ENCODE measurements around the gene SREBF1. TPM values are rescaled to one million over a fixed set of nuclear protein-coding genes. Genes with fewer than 3 reads are reported as not detected.
"Not testable (repeated sequence)": the region's sequence is repeated elsewhere in the genome, so short reads cannot be mapped to it uniquely, and the experiment has no call there.

The SREBF1 gene
- total RNA-seq, 1 donor from 2014 or later = 53.0 TPM

GRCh38 chr17:17812211-17813054, 24.4 kb downstream of the SREBF1 start:
- no peak for DNase-seq (ENCODE audit: low read depth)

GRCh38 chr17:17811381-17812210, 25.2 kb downstream of the SREBF1 start:
- no peak for DNase-seq (ENCODE audit: low read depth)

- no peak for DNase-seq (ENCODE audit: low read depth)
Measured at GRCh38 chr17:17810895-17811248, 25.9 kb downstream of the SREBF1 start.

- no peak for DNase-seq (ENCODE audit: low read depth)
Measured at GRCh38 chr17:17810084-17810894, 26.5 kb downstream of the SREBF1 start.

GRCh38 chr17:17809531-17810083, 27.2 kb downstream of the SREBF1 start:
- no peak for DNase-seq (ENCODE audit: low read depth)

GRCh38 chr17:17808706-17809432, 27.9 kb downstream of the SREBF1 start:
- DNase-seq (ENCODE audit: low read depth) = no peak

GRCh38 chr17:17808200-17808599, 28.6 kb downstream of the SREBF1 start:
- DNase-seq (ENCODE audit: low read depth) = not testable (repeated sequence)

- no peak for DNase-seq (ENCODE audit: low read depth)
Measured at GRCh38 chr17:17807440-17807839, 29.3 kb downstream of the SREBF1 start.

GRCh38 chr17:17806611-17807274, 30.0 kb downstream of the SREBF1 start:
- DNase-seq (ENCODE audit: low read depth) = no peak

- no peak for DNase-seq (ENCODE audit: low read depth)
Measured at GRCh38 chr17:17806035-17806434, 30.8 kb downstream of the SREBF1 start.

GRCh38 chr17:17805575-17805974, 31.2 kb downstream of the SREBF1 start:
- DNase-seq (ENCODE audit: low read depth) = no peak

GRCh38 chr17:17804007-17804406, 32.8 kb downstream of the SREBF1 start:
- DNase-seq (ENCODE audit: low read depth) = no peak

GRCh38 chr17:17801800-17802481, 34.8 kb downstream of the SREBF1 start:
- no peak for DNase-seq (ENCODE audit: low read depth)

- no peak for DNase-seq (ENCODE audit: low read depth)
Measured at GRCh38 chr17:17800504-17801021, 36.2 kb downstream of the SREBF1 start.

- DNase-seq (ENCODE audit: low read depth) = no peak
Measured at GRCh38 chr17:17798573-17799255, 38.1 kb downstream of the SREBF1 start.

- no peak for DNase-seq (ENCODE audit: low read depth)
Measured at GRCh38 chr17:17798010-17798556, 38.7 kb downstream of the SREBF1 start.

- DNase-seq (ENCODE audit: low read depth) = no peak
Measured at GRCh38 chr17:17797119-17797809, 39.5 kb downstream of the SREBF1 start.

- no peak for DNase-seq (ENCODE audit: low read depth)
Measured at GRCh38 chr17:17796787-17797061, 40.1 kb downstream of the SREBF1 start.
